A549 (cell line): Measurements from ENCODE around the gene PRC1.

Experiments used
- CBX8 ChIP-seq: fragments of 200-600 bp; sonication (generic); IDR thresholded peaks from 2 replicates; pipeline ENCODE4 v1.6.1; 2016
- CHD4 ChIP-seq: fragments of 200-600 bp; sonication (generic); IDR thresholded peaks from 2 replicates; pipeline ENCODE4 v1.6.1; 2016; ENCODE audit warnings: antibody characterized with exemption, mild to moderate bottlenecking, borderline replicate concordance
- EP300 ChIP-seq, 2 experiments: fragments of >200 bp; sonication (Bioruptor Twin); formaldehyde crosslinking; IDR thresholded peaks; 2 replicates in 1 of 2; 3 replicates in 1 of 2; pipeline ENCODE4 v1.6.1; 2016 to 2017
- POLR2A ChIP-seq: IDR thresholded peaks from 2 replicates; pipeline ENCODE4 v1.6.1; 2012; ENCODE audit warnings: mild to moderate bottlenecking, low read length
- RCOR1 ChIP-seq: fragments of 150-350 bp; IDR thresholded peaks from 2 replicates; pipeline ENCODE4 v1.6.1; 2014; ENCODE audit warnings: antibody characterized with exemption, low read length, low read depth
- TF ChIP-seq, protein P1 (sequence below): fragments of >200 bp; sonication (Bioruptor Twin); formaldehyde crosslinking; IDR thresholded peaks from 3 replicates; pipeline ENCODE4 v1.5.1; 2016
- TF ChIP-seq, protein P2 (sequence below): IDR thresholded peaks from 2 replicates; pipeline ENCODE4 v1.6.1; 2012

DNA sequence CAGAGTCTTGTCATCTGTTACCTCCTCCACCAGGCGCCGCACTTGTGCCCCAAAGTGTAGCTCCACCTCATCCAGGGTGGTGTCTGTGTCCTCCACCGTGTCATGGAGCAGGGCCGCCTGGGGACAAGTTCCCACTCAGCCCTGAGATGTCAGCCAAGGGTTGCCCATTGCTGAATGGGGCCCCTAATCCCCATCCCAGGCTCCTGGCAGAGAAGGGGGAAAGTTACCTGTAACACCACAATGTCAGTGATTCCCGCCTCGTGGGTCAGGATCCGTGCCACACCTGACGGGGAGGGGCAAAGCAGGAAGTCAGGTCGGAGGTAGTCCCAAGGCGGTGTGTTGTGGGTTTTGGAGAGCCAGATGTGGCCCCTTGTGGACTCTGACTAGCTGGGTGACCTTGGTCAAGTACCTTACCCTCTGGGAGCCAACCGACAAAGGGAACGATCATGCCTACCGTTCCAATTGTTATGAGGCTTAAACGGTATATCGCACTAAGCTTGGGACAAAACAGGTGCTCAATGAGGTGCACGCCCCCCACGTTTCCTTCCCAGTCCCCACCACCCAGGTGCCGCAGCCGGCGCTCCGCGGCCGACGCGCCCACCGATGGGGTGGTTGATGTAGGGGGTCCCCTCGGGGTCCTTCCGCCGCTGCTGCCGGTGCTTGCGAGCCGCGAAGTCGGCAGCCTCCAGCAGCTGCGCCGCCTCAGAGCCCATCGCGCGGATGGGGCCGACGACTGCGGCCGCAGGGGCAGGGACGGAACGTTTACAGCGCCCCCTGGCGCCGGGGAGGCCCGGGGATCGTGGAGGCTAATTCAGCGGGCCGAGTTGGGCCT is 62.3 kb downstream of the PRC1 start, which contains the start of gene HDDC3:
- TF ChIP-seq, protein P1, sequence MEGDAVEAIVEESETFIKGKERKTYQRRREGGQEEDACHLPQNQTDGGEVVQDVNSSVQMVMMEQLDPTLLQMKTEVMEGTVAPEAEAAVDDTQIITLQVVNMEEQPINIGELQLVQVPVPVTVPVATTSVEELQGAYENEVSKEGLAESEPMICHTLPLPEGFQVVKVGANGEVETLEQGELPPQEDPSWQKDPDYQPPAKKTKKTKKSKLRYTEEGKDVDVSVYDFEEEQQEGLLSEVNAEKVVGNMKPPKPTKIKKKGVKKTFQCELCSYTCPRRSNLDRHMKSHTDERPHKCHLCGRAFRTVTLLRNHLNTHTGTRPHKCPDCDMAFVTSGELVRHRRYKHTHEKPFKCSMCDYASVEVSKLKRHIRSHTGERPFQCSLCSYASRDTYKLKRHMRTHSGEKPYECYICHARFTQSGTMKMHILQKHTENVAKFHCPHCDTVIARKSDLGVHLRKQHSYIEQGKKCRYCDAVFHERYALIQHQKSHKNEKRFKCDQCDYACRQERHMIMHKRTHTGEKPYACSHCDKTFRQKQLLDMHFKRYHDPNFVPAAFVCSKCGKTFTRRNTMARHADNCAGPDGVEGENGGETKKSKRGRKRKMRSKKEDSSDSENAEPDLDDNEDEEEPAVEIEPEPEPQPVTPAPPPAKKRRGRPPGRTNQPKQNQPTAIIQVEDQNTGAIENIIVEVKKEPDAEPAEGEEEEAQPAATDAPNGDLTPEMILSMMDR, result peak; percentile 95
- peak; percentile 73 for TF ChIP-seq POLR2A
- no peak for TF ChIP-seq EP300 (IDR thresholded peaks at IDR 0.05)
- TF ChIP-seq CHD4, result no peak
- TF ChIP-seq, protein P2, sequence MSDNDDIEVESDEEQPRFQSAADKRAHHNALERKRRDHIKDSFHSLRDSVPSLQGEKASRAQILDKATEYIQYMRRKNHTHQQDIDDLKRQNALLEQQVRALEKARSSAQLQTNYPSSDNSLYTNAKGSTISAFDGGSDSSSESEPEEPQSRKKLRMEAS, result peak; percentile 84
- TF ChIP-seq RCOR1, result no peak
- TF ChIP-seq CBX8, result no peak
